PC-9 (cell line): ENCODE measurements around the gene RNF212. TPM values are rescaled to one million over a fixed set of nuclear protein-coding genes. Genes with fewer than 3 reads are reported as not detected.

Source experiments
- BruUV-seq: library from RNA; stranded (reverse); fragments of 400-500 nt; replicated peaks from 2 replicates; lab custom pipeline; 2021; lab: Mats Ljungman, UMichigan
- CTCF ChIA-PET: fragments of 300-600 bp; sonication (Branson Sonifier 250); formaldehyde crosslinking; loops from one replicate; lab custom pipeline; 2022; ENCODE audit warnings: antibody characterized with exemption; lab: Charles Lee
- POLR2A ChIA-PET: fragments of 300-600 bp; sonication (Branson Sonifier 250); formaldehyde crosslinking; loops from one replicate; lab custom pipeline; 2022; ENCODE audit warnings: antibody characterized with exemption; ENCODE audit not compliant: unreplicated experiment; lab: Charles Lee
- DNase-seq, 2 experiments: peaks; one replicate each; pipeline versions ENCODE4 v3.0.0 to v3.0.0-alpha.2; 2015 to 2022; ENCODE audit warnings: mixed read lengths in 1 of 2
- H2AFZ ChIP-seq: fragments of 200-600 bp; sonication (generic); 2 replicates; pipeline ENCODE4 v1.8.1; 2017; ENCODE audit warnings: antibody characterized with exemption
- H3F3A ChIP-seq: fragments of 200-600 bp; sonication (generic); 2 replicates; pipeline ENCODE4 v1.8.1; 2017; ENCODE audit warnings: antibody characterized with exemption, mild to moderate bottlenecking, low read depth; ENCODE audit not compliant: insufficient read depth
- H3K27ac ChIP-seq: fragments of 200-600 bp; sonication (generic); 2 replicates; pipeline ENCODE4 v1.6.1; 2016; ENCODE audit warnings: mixed run types
- H3K27me3 ChIP-seq: fragments of 200-600 bp; sonication (generic); 2 replicates; pipeline ENCODE4 v1.6.1; 2016; ENCODE audit warnings: low read depth, mixed run types; ENCODE audit not compliant: insufficient read depth
- H3K36me3 ChIP-seq: fragments of 200-600 bp; sonication (generic); 2 replicates; pipeline ENCODE4 v1.6.1; 2016; ENCODE audit warnings: low read depth, mixed run types
- H3K4me1 ChIP-seq: fragments of 200-600 bp; sonication (generic); replicated peaks from 2 replicates; pipeline ENCODE4 v1.6.1; 2016; ENCODE audit warnings: mixed run types; ENCODE audit not compliant: insufficient read depth
- H3K4me2 ChIP-seq: fragments of 200-600 bp; sonication (generic); 2 replicates; pipeline ENCODE4 v1.6.1; 2017; ENCODE audit warnings: mixed run types
- H3K4me3 ChIP-seq: fragments of 200-600 bp; sonication (generic); 2 replicates; pipeline ENCODE4 v1.6.1; 2016; ENCODE audit warnings: mixed run types
- H3K79me2 ChIP-seq: fragments of 200-600 bp; sonication (generic); 2 replicates; pipeline ENCODE4 v1.6.1; 2017; ENCODE audit warnings: low read depth, mixed run types
- H3K9me2 ChIP-seq: fragments of 200-600 bp; sonication (generic); 2 replicates; pipeline ENCODE4 v1.8.1; 2017; ENCODE audit warnings: mild to moderate bottlenecking; ENCODE audit not compliant: insufficient read depth
- H3K9me3 ChIP-seq: fragments of 200-600 bp; sonication (generic); 2 replicates; pipeline ENCODE4 v1.8.1; 2016; ENCODE audit warnings: low read depth; ENCODE audit not compliant: insufficient read depth
- H4K20me1 ChIP-seq: fragments of 200-600 bp; sonication (generic); 2 replicates; pipeline ENCODE4 v1.8.1; 2017; ENCODE audit not compliant: insufficient read depth
- CTCF ChIP-seq: fragments of 200-600 bp; sonication (generic); conservative IDR thresholded peaks from 2 replicates; pipeline ENCODE4 v1.6.1; 2017; ENCODE audit warnings: mixed run types, antibody characterized with exemption, mild to moderate bottlenecking, moderate library complexity
- EZH2 ChIP-seq: fragments of 200-600 bp; sonication (generic); IDR thresholded peaks from 2 replicates; pipeline ENCODE4 v1.8.0; 2017; ENCODE audit warnings: antibody characterized with exemption, low read depth
- intact Hi-C: fragments of 100-400 bp; cut with micrococcal nuclease; formaldehyde crosslinking; loops from one replicate; pipeline ENCODE4 v1.10.0; 2022; ENCODE audit not compliant: unreplicated experiment
- total RNA-seq: library from RNA; stranded (reverse); gene quantifications from 2 replicates; pipeline ENCODE4 v1.2.3, GENCODE V29; 2021

Gene RNF212
- total RNA-seq, 1 experiment from 2014 or later: 4.2 TPM

GRCh38 chr4:1093391-1094335 is 19.7 kb downstream of the RNF212 start:
- POLR2A ChIA-PET: no interaction called here
- no peaks in the 10 kb centered on the region for H3K4me1 ChIP-seq
- no peaks in the 10 kb centered on the region; the same call in 1 of the 2 replicates for H3K9me3 ChIP-seq
- BruUV-seq: no TSS peak
- no peak overlapping the region for H3K4me3 ChIP-seq
- no peak for TF ChIP-seq EZH2
- TF ChIP-seq CTCF: no peak
- H3F3A ChIP-seq: no peaks in the 10 kb centered on the region
- no peaks in the 10 kb centered on the region for H4K20me1 ChIP-seq
- CTCF ChIA-PET: no interaction called here
- no peaks in the 10 kb centered on the region for H3K79me2 ChIP-seq
- H3K4me2 ChIP-seq: no peak overlapping the region
- peaks cover 16% of the 10 kb centered on the region for H3K27me3 ChIP-seq
- intact Hi-C loops: no loop called here
- H2AFZ ChIP-seq: no peak overlapping the region
- H3K9me2 ChIP-seq: no peaks in the 10 kb centered on the region
- no peak overlapping the region for H3K27ac ChIP-seq
- no peak for DNase-seq
- H3K36me3 ChIP-seq: no peaks in the 10 kb centered on the region

GRCh38 chr4:1092983-1093361 is 20.4 kb downstream of the RNF212 start:
- no peak overlapping the region for H3K4me3 ChIP-seq
- H3F3A ChIP-seq: no peaks in the 10 kb centered on the region
- POLR2A ChIA-PET: no interaction called here
- intact Hi-C loops: no loop called here
- H2AFZ ChIP-seq: no peak overlapping the region
- H3K36me3 ChIP-seq: no peaks in the 10 kb centered on the region
- no peak overlapping the region for H3K27ac ChIP-seq
- CTCF ChIA-PET: no interaction called here
- no TSS peak for BruUV-seq
- no peaks in the 10 kb centered on the region for H4K20me1 ChIP-seq
- H3K4me2 ChIP-seq: no peak overlapping the region
- TF ChIP-seq CTCF (no peak), EZH2 (no peak)
- no peak for DNase-seq
- H3K9me3 ChIP-seq: no peaks in the 10 kb centered on the region; the same call in 1 of the 2 replicates
- no peaks in the 10 kb centered on the region for H3K79me2 ChIP-seq
- H3K9me2 ChIP-seq: no peaks in the 10 kb centered on the region
- no peaks in the 10 kb centered on the region for H3K4me1 ChIP-seq
- peaks cover 16% of the 10 kb centered on the region for H3K27me3 ChIP-seq

- Histone ChIP-seq H4K20me1 (no peaks in the 10 kb centered on the region), H3K36me3 (no peaks in the 10 kb centered on the region), H3K9me3 (no peaks in the 10 kb centered on the region; the same call in 1 of the 2 replicates), H2AFZ (no peak overlapping the region), H3K4me3 (no peak overlapping the region), H3K4me1 (no peaks in the 10 kb centered on the region), H3K9me2 (no peaks in the 10 kb centered on the region), H3K79me2 (no peaks in the 10 kb centered on the region), H3K27ac (no peak overlapping the region), H3K27me3 (peaks cover 16% of the 10 kb centered on the region), H3F3A (no peaks in the 10 kb centered on the region), H3K4me2 (no peak overlapping the region)
- intact Hi-C loops: no loop called here
- no TSS peak for BruUV-seq
- POLR2A ChIA-PET: no interaction called here
- DNase-seq: no peak
- CTCF ChIA-PET: no interaction called here
- TF ChIP-seq CTCF: no peak
- TF ChIP-seq EZH2: no peak
Observed at GRCh38 chr4:1092026-1092982, 21.1 kb downstream of the RNF212 start.
